DMS153 (cell line): ENCODE results near the gene KRT3.
"Not testable (repeated sequence)": the region's sequence is repeated elsewhere in the genome, so short reads cannot be mapped to it uniquely, and the experiment has no call there.

Experiments used
- DNase-seq: peaks from one replicate; lab custom pipeline; 2025; lab: John Stamatoyannopoulos, UW

The KRT3 gene

DNA sequence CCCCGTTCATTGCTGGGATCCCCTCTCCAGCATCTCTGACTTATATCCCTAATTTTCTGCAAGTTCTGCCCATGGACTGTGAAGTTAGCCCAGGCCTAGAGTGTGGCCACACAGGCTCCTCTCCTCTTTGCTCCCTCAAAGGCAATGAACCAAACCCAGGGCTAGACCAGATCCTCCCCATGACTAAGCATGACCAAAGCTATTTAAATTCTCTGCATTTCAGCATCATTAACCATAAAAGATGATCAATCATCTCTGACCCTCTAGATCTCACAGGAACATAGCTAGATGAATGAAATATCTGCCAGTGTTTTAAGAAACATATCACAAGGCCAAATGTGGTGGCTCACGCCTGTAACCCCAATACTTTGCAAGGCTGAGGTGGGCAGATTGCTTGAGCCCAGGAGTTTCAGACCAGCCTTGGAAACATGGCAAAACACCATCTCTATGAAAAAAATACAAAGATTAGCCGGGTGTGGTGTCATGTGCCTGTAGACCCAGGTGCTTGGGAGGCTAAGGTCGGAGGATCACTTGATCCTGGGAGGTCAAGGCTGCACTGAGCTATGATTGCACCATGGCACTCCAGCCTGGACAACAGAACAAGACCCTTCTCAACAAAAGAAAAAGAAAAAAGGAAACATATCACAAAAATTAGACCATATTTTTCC lies 2.2 kb upstream of the KRT3 start:
- no peak for DNase-seq

- no peak for DNase-seq
Measured at GRCh38 chr12:52797529-52797894, 1.6 kb upstream of the KRT3 start.

DNA sequence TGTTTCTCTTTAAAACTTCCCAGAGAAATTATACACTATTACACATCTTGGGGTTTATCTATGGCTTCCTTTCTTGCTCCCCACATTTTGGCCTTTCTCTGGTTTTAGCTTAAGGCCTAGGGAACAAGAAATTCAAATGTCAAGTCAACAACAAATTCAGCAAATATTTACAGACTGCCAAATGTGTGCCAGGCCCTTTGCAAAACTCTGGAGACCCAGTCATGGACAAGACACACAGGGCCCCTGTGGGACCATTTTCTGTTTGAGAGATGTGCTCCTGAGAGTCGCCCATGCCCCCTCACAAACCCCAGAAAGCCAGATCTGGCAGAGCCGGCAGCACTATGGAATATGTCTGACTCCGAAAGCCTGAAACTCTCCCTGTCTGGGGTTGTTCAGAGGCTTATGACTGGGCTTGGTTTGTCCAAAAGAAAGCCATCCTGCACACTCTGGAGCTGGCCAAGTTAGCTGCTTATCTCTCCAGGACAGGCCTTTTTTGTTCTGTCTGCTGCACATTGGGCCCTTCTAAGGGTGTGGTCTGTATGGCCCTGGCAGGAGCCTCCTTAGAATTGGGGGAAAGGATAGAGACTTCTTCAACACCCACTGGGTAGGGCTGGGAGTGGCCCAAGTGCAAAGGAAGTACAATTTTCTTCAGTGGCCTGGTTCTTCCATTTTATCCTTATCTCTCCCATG lies 1.1 kb upstream of the KRT3 start:
- no peak for DNase-seq

GRCh38 chr12:52796429-52796794 lies 495 bp upstream of the KRT3 start:
- no peak for DNase-seq

- not testable (repeated sequence) for DNase-seq
Measured at GRCh38 chr12:52795332-52795674, 614 bp downstream of the KRT3 start.

- no peak for DNase-seq
Measured at GRCh38 chr12:52794479-52795331, 1.2 kb downstream of the KRT3 start.

GRCh38 chr12:52792185-52793029 lies 3.5 kb downstream of the KRT3 start:
- DNase-seq: no peak

GRCh38 chr12:52791271-52792184 lies 4.4 kb downstream of the KRT3 start:
- DNase-seq: no peak

DNA sequence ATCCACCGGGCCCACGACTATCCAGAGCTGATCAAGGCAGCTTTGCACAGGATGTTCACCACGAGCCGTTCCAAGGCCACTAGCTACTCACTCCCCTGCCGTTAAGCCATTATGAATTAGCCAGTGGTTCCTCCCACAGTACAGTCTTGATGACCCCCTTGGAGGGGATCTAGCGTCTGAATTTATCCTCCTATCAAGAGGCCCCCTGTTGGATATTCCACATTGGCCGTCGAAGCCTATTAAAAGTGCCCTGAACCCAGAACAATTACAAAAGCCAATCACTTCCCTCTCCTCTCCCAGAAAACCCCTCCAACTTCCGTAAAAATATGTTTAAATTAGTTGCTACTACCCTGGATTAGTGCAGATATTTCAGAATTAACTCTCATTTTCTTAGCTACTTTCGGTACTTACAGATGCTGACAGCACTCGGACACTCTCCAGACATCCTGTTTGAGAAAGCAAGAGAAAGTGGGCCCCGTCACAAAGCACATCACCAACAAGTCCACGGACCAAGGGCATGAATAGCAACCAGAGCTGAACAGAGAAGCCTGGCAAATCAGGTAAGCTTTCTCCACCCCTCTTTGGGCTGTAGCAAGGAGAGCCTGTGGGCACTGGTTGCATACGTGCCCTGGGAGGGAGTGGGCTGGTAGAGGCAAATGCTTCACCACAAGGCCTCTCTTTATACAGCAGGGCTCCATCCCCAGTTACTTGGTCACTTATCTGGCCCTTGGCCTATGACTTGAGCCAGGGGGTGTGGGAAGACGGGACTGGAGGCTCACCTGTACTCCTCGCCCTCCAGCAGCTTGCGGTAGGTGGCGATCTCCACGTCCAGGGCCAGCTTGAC lies 5.3 kb downstream of the KRT3 start:
- DNase-seq: no peak

DNA sequence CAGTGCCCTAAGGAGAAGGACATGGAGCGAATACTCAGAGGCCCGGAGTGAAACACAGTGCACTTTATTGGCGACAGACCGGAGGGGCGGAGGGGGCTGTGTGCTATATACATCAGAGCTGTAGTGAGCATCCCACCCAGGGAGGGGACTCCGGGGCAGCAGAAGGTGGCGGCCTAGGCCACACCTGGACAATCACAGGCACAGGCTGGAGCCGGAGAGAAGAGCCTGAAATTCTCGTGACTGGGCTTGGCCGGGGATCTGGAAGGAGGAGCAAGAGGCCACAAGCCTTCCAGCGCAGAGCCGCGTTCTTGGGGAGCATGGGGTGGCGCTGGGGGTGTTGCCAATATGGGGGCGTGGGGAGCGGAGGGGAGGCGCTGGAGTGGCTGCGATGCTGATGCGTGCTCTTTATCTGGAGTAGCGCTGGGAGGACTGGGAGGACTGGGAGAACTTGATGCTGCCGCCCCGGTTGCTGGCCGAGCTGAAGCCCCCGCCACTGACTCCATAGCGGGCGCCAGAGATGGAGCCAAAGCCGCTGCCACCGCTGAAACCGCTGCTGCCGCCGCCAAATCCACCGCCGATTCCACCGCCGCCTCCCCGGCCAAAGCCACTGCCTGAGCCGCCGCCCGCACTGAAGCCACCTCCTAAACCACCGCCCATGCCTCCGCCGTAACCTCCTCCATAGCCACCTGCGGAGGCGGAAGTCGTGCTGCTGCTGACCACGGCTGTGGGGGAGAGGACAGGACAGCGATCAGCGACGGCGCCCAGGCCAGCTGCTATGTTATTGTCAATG lies 6.1 kb downstream of the KRT3 start:
- DNase-seq: no peak

GRCh38 chr12:52788876-52789636 lies 6.9 kb downstream of the KRT3 start:
- no peak for DNase-seq

DNA sequence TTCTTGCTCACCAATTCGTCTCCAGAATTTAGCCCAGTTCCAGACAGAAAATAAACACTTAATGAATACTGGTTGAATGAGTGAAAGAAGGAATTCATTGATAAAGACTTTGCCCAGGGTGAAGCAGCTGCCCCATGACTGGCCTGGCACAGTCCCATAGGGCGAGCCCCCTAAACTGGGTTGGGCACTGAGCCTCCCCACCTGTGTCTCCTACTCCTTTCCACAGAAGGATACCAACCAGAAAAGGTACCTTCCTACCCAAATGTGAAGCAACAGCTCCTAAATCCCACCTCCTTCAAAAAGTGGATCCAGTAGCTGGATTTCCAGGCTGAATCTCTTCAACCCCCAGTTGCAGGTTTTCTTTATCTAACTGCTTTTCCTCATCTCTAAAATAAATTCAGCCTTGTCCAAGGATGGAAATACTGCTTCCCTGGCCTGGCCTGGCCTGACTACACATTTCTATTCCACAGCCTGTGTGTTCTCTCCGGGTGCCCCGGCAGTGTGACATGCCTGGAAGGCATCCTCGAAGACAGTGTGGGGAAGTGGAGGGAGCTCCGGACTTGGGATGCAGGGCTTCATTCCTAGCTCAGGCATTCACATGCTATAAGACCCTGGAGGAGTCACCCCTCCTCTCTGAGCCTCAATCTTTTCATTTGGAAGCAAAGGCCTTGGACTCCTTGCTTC lies 7.6 kb downstream of the KRT3 start:
- DNase-seq: no peak

- no peak for DNase-seq
Measured at GRCh38 chr12:52787324-52788191, 8.4 kb downstream of the KRT3 start.

DNA sequence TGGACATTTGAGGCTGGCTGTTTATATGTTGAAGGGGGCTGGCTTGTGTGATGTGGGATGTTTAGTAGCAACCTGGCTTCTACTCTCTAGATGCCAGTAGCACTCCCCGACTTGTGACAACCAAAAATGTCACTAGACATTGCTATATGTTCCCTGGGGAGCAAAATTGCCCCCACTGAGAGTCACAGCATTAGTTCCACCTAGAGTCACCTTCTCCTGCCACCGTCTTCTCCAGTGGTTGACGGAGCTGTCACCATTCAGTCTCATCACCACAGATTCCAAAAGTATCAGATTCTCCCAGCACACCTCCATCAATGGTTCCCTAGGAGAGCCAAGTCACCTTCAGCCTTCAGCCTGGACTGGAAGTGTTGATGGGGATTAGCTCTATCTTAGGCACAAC lies 11.0 kb downstream of the KRT3 start:
- no peak for DNase-seq

DNA sequence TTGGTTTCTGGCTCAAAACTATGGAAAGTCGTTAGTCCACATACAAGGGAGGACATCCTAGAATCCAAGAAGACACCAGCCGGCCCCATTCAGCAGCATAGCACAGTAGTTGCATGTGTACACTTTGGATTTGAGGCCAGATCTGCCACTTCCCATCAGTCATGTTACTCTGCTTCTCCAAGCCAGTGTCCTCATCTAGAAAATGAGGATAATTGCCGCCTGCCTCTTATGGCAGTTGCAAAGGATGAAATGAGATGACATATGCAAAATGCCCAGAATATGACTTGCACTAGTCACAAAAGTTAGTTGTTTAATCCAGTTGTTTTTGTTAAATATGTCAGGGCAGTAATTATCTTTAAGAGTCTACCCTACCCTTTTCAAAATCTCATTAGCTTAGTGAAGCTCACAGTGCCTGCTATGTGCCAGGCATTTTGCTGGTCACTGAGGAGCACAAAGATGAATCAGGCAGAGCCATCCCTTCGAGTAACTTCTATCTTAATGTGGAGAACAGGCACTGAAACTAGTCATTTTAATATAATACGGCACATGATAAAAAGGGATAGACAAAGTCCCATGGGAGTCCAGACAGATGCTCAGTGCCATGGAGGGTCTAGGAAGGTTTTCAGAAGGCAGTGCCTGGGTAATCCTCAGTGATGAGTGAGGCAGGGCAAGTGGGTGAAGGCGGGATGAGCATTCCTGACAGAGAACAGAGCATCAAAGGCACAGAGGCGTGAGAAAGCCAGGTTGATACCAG lies 12.2 kb downstream of the KRT3 start:
- no peak for DNase-seq

GRCh38 chr12:52782502-52782901 lies 13.4 kb downstream of the KRT3 start:
- no peak for DNase-seq
